Hepatocyte (in vitro differentiated cells): ENCODE data around the gene MINAR1. TPM values are rescaled to one million over a fixed set of nuclear protein-coding genes. Genes with fewer than 3 reads are reported as not detected.

Experiments
- DNase-seq: peaks from one replicate; pipeline ENCODE4 v3.0.0-alpha.2; 2016; ENCODE audit warnings: low spot score
- H2AFZ ChIP-seq: fragments of 200-600 bp; sonication (generic); 2 replicates; pipeline ENCODE4 v1.6.0; 2016; ENCODE audit warnings: antibody characterized with exemption, mild to moderate bottlenecking
- H3K27ac ChIP-seq: fragments of 200-600 bp; sonication (generic); 2 replicates; pipeline ENCODE4 v1.5.1; 2016; ENCODE audit warnings: mild to moderate bottlenecking
- H3K27me3 ChIP-seq: fragments of 200-600 bp; sonication (generic); 2 replicates; pipeline ENCODE4 v1.6.1; 2016
- H3K36me3 ChIP-seq: fragments of 200-600 bp; sonication (generic); replicated peaks from 2 replicates; pipeline ENCODE4 v1.5.1; 2016; ENCODE audit warnings: low read depth; ENCODE audit not compliant: insufficient read depth
- H3K4me1 ChIP-seq: fragments of 200-600 bp; sonication (generic); 2 replicates; pipeline ENCODE4 v1.5.1; 2016; ENCODE audit warnings: mild to moderate bottlenecking, moderate library complexity; ENCODE audit not compliant: insufficient read depth
- H3K4me2 ChIP-seq: fragments of 200-600 bp; sonication (generic); 2 replicates; pipeline ENCODE4 v1.6.0; 2016
- H3K4me3 ChIP-seq: fragments of 200-600 bp; sonication (generic); 2 replicates; pipeline ENCODE4 v1.5.1; 2016; ENCODE audit warnings: mild to moderate bottlenecking
- H3K79me2 ChIP-seq: fragments of 200-600 bp; sonication (generic); 2 replicates; pipeline ENCODE4 v1.6.0; 2017; ENCODE audit warnings: mild to moderate bottlenecking
- H3K9me2 ChIP-seq: fragments of 200-600 bp; sonication (generic); replicated peaks from 2 replicates; pipeline ENCODE4 v1.6.0; 2017; ENCODE audit warnings: mild to moderate bottlenecking; ENCODE audit not compliant: insufficient read depth
- H3K9me3 ChIP-seq: fragments of 200-600 bp; sonication (generic); 2 replicates; pipeline ENCODE4 v1.5.1; 2016; ENCODE audit warnings: low read depth, mild to moderate bottlenecking
- H4K20me1 ChIP-seq: fragments of 200-600 bp; sonication (generic); 2 replicates; pipeline ENCODE4 v1.6.0; 2016; ENCODE audit warnings: mild to moderate bottlenecking; ENCODE audit not compliant: insufficient read depth, poor library complexity, severe bottlenecking
- CTCF ChIP-seq: fragments of 200-600 bp; sonication (generic); IDR thresholded peaks from 2 replicates; pipeline ENCODE4 v1.5.1; 2016; ENCODE audit warnings: antibody characterized with exemption, mild to moderate bottlenecking; ENCODE audit not compliant: poor library complexity
- EZH2 ChIP-seq: fragments of 200-600 bp; sonication (generic); IDR thresholded peaks from 2 replicates; pipeline ENCODE4 v1.6.1; 2016; ENCODE audit warnings: antibody characterized with exemption, mild to moderate bottlenecking, borderline replicate concordance
- EZH2phosphoT487 ChIP-seq: fragments of 200-600 bp; sonication (generic); IDR thresholded peaks from one replicate; pipeline ENCODE4 v1.6.1; 2018; ENCODE audit warnings: antibody characterized with exemption, mild to moderate bottlenecking, low read depth, moderate library complexity; ENCODE audit not compliant: unreplicated experiment, severe bottlenecking
- WGBS: methylation state at CpG from one replicate; pipeline ENCODE4 v1.1.6; 2016; ENCODE audit warnings: low lambda C conversion rate; ENCODE audit errors: missing lambda C conversion rate; 5-methylcytosine and 5-hydroxymethylcytosine counted together
- polyA plus RNA-seq: library from polyadenylated mRNA; unstranded; fragments of >200 nt; fragmentation: Nextera tagmentation; extraction: Ambion mirVana; gene quantifications from 2 replicates; pipeline ENCODE4 v1.2.1, GENCODE V29; 2016
- total RNA-seq: library from RNA; depleted of rRNA; stranded (reverse); fragments of >200 nt; gene quantifications from 2 replicates; pipeline ENCODE4 v1.2.3, GENCODE V29; 2014

The MINAR1 gene, protein sequence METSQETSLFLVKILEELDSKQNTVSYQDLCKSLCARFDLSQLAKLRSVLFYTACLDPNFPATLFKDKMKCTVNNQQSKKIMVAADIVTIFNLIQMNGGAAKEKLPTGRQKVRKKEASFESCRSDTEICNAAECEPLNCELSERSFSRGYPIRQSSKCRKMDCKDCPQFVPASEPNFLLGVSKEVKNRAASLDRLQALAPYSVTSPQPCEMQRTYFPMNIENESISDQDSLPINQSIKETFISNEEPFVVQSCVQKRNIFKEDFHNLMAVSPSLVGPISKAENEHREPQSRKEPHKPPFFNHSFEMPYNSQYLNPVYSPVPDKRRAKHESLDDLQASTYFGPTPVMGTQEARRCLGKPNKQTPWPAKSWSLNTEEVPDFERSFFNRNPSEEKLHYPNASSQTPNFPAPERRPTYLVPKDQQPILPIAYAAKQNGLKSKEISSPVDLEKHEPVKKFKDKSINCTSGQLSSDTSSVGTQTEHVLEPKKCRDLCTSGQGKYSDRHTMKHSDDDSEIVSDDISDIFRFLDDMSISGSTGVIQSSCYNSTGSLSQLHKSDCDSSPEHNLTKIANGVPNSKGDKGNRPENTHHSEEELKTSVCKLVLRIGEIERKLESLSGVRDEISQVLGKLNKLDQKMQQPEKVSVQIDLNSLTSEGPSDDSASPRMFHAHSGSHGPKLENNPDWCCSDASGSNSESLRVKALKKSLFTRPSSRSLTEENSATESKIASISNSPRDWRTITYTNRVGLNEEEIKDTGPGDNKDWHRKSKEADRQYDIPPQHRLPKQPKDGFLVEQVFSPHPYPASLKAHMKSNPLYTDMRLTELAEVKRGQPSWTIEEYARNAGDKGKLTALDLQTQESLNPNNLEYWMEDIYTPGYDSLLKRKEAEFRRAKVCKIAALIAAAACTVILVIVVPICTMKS
- total RNA-seq: 1.3 TPM in 2 replicates
- 0.10 and 0.74 TPM in 2 replicates for polyA plus RNA-seq

DNA sequence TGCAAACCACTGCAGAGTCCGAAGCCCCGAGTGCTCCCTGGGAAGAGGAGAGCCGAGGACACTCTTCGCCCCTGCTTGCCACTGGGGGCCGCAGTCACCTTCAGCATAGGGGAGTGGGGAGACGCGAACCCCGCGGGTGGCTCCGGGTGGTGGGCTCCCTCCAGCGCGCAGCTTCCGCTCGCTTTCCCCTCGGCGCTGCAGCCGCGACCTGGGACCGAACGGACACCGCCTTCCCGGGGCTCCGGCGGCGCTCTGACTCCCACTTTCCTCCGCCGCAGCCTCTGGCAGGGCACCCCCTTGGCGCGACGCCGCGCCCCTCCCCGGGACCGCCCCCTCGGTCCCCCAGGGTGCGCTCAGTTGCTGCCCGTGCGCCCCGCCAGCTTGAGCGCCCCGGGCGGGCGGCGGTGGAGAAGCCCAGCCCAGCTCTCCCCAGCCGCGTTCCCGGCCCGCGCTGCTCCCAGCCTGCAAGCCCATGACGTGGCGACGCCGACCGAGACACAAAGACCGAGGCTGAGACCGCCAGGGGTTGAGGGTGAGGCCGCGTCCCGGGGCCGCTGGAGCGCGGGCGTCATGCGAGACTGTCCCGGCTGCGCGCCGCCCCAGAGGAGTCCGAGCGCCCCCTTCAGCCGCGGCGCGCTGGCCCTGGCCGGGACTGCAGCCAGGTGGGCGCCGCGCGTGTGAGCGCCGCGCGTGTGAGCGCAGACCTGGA is at the start of gene MINAR1:
Gene MINAR1, plus strand, starts transcription at position 701 of the 709 bp plus-strand sequence. CDS start 23,812 bp downstream, outside the sequence.
- no peaks in the 10 kb centered on the region for H3K79me2 ChIP-seq
- H3K36me3 ChIP-seq: no peaks in the 10 kb centered on the region
- H3K4me1 ChIP-seq: peaks cover 22% of the 10 kb centered on the region
- peak within 1 kb of the TSS; percentile 71 for H2AFZ ChIP-seq
- 2% methylated on average over 63 of the region's 84 CpGs for WGBS
- H3K9me2 ChIP-seq: no peaks in the 10 kb centered on the region
- H3K4me3 ChIP-seq: peak within 1 kb of the TSS; percentile 72
- H3K27ac ChIP-seq: no peak within 1 kb of the TSS
- no peaks in the 10 kb centered on the region for H3K9me3 ChIP-seq
- no peaks in the 10 kb centered on the region for H4K20me1 ChIP-seq
- H3K4me2 ChIP-seq: peak within 1 kb of the TSS; percentile 99
- DNase-seq: peak; percentile 65
- peak; percentile 20 for TF ChIP-seq EZH2phosphoT487
- TF ChIP-seq EZH2: no peak
- TF ChIP-seq CTCF: no peak
- H3K27me3 ChIP-seq: peaks cover 92% of the 10 kb centered on the region

DNA sequence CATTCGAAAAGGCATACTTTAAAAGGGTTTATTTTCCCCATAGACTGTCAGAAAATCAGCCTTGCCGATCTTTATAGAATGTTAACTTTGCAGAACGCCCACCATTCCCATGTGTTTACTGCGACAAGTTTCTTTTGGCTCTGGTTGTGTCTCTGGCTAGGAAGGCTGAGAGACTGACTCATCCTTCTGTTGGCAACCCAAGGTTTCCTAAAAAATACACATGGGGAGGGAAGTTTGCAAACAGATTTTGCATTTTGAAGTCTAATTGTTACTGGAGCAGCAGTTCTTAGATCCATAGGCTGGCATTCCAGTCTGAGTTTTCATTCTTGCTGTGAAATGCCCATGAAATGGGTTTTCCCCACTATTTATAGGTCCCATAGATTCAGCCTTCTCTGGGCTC is 37.9 kb upstream of the MINAR1 start:
- Histone ChIP-seq H4K20me1 (no peaks in the 10 kb centered on the region), H3K27me3 (no peaks in the 10 kb centered on the region), H2AFZ (no peak overlapping the region), H3K79me2 (no peaks in the 10 kb centered on the region), H3K9me3 (no peaks in the 10 kb centered on the region), H3K4me3 (no peak overlapping the region), H3K36me3 (no peaks in the 10 kb centered on the region), H3K4me2 (no peak overlapping the region), H3K9me2 (no peaks in the 10 kb centered on the region), H3K4me1 (no peaks in the 10 kb centered on the region), H3K27ac (no peak overlapping the region)
- WGBS: 81% methylated on average over 4 of the region's 4 CpGs
- DNase-seq: no peak
- TF ChIP-seq EZH2phosphoT487 (no peak), CTCF (no peak), EZH2 (no peak)

GRCh38 chr15:79396850-79397249 is 35.3 kb upstream of the MINAR1 start:
- Histone ChIP-seq H3K36me3 (no peaks in the 10 kb centered on the region), H3K79me2 (no peaks in the 10 kb centered on the region), H3K4me3 (no peak overlapping the region), H2AFZ (no peak overlapping the region), H3K9me2 (no peaks in the 10 kb centered on the region), H3K4me2 (no peak overlapping the region), H3K27me3 (no peaks in the 10 kb centered on the region), H3K9me3 (no peaks in the 10 kb centered on the region), H4K20me1 (no peaks in the 10 kb centered on the region), H3K4me1 (no peaks in the 10 kb centered on the region), H3K27ac (no peak overlapping the region)
- no peak for DNase-seq
- 50% methylated on average over 6 of the region's 6 CpGs for WGBS
- no peak for TF ChIP-seq CTCF
- TF ChIP-seq EZH2: no peak
- TF ChIP-seq EZH2phosphoT487: no peak
